ENCODE data around the gene CHIC2.
A peak's percentile ranks its signal among the peaks of the same experiment; 100 is the strongest.
"Not testable (repeated sequence)": the region's sequence is repeated elsewhere in the genome, so short reads cannot be mapped to it uniquely, and the experiment has no call there.

CHIC2 gene

DNA sequence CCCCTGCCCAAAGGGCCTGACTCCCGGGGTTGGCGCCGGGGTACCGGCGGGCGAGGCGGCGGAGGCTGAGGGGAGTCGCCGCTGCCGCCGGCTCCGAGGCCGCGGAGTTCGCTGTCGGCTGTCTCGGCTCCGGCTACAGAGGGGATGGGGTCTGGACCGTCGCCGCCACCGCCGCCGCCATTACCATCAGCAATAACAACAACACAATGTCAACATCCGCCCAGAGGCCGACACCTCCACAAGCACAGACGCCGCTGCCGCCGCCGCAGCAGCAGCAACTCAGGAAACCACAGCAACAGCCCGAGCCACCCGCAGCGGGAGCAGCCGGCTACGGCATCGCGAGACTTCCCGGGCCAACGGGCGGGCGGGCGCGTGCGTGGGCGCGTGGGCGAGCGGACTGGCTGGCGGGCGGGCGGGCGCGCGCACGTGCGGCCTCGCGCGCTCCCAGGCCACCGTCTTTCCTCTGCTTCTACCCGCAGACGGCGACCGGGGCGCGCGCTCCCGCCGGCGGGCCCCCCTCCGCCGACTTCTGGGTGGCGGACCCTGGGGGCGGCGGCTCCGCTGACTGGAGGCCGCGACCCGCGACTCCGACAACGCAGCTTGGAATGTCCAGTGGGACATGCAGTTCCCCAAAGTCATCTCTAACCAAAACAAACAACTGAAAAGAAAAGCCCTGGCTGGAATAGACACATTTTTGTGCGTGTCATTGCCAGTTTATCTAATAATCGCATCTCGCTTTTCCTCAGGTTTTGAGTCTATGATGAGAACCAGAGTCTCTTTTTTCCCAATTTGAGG, at the start of gene CHIC2:
Gene CHIC2, minus strand, starts transcription at position 289 of the 795 bp plus-strand sequence. CDS start 305 bp downstream, outside the sequence.
- in situ Hi-C loops (cut with MboI; ENCODE audit: low sequenced_read_pairs, unreplicated experiment) = no loop called here
- TF ChIP-seq, protein P1, sequence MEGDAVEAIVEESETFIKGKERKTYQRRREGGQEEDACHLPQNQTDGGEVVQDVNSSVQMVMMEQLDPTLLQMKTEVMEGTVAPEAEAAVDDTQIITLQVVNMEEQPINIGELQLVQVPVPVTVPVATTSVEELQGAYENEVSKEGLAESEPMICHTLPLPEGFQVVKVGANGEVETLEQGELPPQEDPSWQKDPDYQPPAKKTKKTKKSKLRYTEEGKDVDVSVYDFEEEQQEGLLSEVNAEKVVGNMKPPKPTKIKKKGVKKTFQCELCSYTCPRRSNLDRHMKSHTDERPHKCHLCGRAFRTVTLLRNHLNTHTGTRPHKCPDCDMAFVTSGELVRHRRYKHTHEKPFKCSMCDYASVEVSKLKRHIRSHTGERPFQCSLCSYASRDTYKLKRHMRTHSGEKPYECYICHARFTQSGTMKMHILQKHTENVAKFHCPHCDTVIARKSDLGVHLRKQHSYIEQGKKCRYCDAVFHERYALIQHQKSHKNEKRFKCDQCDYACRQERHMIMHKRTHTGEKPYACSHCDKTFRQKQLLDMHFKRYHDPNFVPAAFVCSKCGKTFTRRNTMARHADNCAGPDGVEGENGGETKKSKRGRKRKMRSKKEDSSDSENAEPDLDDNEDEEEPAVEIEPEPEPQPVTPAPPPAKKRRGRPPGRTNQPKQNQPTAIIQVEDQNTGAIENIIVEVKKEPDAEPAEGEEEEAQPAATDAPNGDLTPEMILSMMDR (IDR thresholded peaks at IDR 0.05; ENCODE audit: borderline replicate concordance, control extremely low read depth, extremely low read depth, insufficient read depth, missing control alignments) = no peak
- DNase-seq (ENCODE audit: low spot score) = peak; percentile 95

DNA sequence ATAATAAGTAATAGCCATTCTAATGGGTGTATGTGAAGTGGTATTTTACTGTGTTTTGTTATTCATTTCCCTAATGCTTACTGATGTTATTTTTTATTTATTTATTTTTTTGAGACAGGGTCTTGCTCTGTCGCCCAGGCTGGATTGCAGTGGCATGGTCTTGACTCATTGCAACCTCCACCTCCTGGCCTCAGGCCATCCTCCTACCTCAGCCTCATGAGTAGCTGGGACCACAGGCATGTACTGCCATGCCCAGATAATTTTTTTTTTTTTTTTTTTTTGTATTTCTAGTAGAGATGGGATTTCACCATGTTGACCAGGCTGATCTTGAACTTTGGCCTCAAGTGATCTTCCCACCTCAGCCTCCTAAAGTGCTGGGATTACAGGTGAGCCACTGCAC, 48.8 kb upstream of the CHIC2 start:
- in situ Hi-C loops (cut with MboI; ENCODE audit: low sequenced_read_pairs, unreplicated experiment); DNase-seq (ENCODE audit: low spot score): not testable (repeated sequence)

GRCh38 chr4:54110019-54110416, 45.6 kb upstream of the CHIC2 start:
- no peak for DNase-seq (ENCODE audit: low spot score)
- TF ChIP-seq, protein P1 (IDR thresholded peaks at IDR 0.05; ENCODE audit: borderline replicate concordance, control extremely low read depth, extremely low read depth, insufficient read depth, missing control alignments) = no peak
- in situ Hi-C loops (cut with MboI; ENCODE audit: low sequenced_read_pairs, unreplicated experiment) = no loop called here

DNA sequence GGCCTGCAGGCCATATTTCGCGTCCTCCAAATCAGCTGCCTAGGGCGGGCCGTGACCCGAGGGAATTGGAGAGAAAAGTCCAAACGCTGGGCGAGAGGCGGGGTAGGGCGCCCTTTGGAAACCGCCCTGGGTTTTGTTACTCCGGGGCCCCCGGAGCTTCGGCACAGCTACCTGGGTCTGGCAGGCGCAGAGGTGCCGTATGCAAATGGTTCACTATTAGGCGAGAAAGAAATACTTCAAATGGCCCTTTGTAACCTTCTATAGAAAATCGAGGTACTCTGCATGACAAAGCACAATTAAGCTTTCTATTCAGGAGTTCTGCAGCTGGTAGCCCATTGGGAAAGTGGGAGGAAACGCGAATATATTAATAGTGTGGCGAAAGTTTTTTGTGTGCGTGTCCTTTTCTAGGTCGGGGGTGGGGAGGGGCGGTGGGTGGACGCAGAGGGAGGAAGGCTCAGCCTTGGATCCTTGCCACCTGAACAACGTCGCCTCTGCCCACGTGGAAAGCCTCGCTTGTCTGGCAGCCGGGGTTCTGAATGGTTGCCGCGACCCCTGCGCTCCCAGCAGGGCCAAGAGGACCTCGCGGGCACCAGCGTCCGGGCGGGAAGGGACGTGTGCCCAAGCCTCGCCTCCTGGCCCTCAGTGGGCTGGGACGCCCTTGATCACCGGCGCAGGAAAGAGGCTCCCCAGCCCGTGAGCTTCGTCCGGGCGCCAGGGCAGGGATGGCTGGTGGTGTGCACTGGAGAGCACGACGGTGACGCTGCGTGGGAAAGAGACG, 45.0 kb upstream of the CHIC2 start:
- in situ Hi-C loops (cut with MboI; ENCODE audit: low sequenced_read_pairs, unreplicated experiment) = no loop called here
- TF ChIP-seq, protein P1 (IDR thresholded peaks at IDR 0.05; ENCODE audit: borderline replicate concordance, control extremely low read depth, extremely low read depth, insufficient read depth, missing control alignments) = no peak
- DNase-seq (ENCODE audit: low spot score) = no peak

DNA sequence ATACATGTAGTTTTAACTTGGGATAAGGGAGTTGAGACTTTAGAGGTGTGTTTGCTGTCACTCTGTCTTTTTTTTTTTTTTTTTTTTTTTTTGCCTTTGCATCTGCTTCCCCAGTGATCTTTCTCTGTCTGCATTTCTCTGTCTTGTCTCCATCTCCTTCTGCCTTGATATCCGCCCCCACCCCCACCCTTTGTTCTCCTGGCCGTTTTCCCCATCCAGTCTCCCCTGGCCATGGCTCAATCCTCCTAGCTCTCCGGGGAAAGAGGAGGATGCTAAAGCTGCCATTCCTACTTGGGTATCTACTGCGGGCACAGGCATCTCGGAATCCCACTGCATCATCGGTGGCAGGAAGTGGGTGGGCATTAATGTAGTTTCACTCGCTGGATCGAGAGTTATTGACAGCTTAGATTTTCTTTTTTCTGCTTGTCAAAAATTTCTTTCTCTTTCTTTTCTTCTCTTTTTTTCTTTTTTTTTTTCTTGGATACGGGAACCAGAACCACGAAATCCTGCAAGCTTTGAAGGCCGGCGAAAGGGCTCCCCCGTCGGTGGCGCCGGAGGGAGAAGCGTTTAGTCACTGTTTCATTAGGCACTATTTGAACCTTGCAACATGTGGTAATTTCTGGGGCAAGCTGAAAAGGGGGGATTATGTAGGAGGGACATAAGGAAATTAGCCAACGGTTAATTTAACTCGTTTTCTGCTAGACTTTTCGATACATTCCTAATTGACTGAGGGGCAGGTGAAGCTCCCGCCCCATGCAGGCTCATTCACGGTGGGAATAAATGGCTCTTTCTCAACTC, 43.7 kb upstream of the CHIC2 start:
- TF ChIP-seq, protein P1 (IDR thresholded peaks at IDR 0.05; ENCODE audit: borderline replicate concordance, control extremely low read depth, extremely low read depth, insufficient read depth, missing control alignments) = no peak
- no peak for DNase-seq (ENCODE audit: low spot score)
- in situ Hi-C loops (cut with MboI; ENCODE audit: low sequenced_read_pairs, unreplicated experiment) = no loop called here

DNA sequence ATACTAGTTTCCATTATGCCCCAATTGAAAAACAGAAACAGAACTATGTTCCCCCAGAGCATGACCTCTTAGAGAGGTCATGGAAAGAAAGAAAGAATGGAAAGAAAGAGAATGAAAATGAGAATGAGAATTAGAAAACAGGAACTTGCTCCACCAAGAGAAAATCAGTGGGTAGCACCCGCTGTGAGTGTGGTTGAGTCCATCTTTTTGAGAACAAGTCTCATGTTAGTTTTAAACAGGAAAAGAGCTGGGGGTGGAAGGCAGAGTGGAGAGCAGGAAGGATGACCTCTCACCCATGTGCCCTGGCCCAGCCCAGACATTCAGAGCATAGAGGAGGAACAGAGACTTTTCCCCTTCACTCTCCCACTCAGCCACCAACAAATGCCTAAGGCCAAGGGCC, 40.5 kb upstream of the CHIC2 start:
- TF ChIP-seq, protein P1 (IDR thresholded peaks at IDR 0.05; ENCODE audit: borderline replicate concordance, control extremely low read depth, extremely low read depth, insufficient read depth, missing control alignments) = no peak
- in situ Hi-C loops (cut with MboI; ENCODE audit: low sequenced_read_pairs, unreplicated experiment) = no loop called here
- DNase-seq (ENCODE audit: low spot score) = no peak

Data from GM13976 (cell line).